Activated naive CD4-positive, alpha-beta T cell treated with anti-CD3 and anti-CD28 coated beads, Interleukin-2, amount 50 U/mL, for 72 hours (primary cell): ENCODE results near the gene NOL4L. TPM values are rescaled to one million over a fixed set of nuclear protein-coding genes. Genes with fewer than 3 reads are reported as not detected.

ENCODE experiments used
- ATAC-seq, 2 donors: fragments of 150-1000 bp; cut with Tn5 transposase; 2 replicates each; pipeline ENCODE4 v1.10.0; 2021; ENCODE audit warnings: mild to moderate bottlenecking in 2 of 2, moderate library complexity in 2 of 2
- DNase-seq, 2 donors: peaks; one replicate each; pipeline ENCODE4 v3.0.0; 2021 to 2022; ENCODE audit warnings: low spot score in 2 of 2
- H3K27ac Mint-ChIP-seq, 2 donors: one replicate each; pipeline ENCODE4 v1.8.0; 2022; ENCODE audit warnings: mild to moderate bottlenecking in 2 of 2, mixed read lengths in 2 of 2
- H3K36me3 Mint-ChIP-seq, 2 donors: one replicate each; pipeline ENCODE4 v1.8.0; 2022; ENCODE audit warnings: mixed read lengths in 2 of 2
- H3K9me3 Mint-ChIP-seq, 2 donors: one replicate each; pipeline ENCODE4 v1.8.0; 2022; ENCODE audit warnings: mixed read lengths in 2 of 2
- total RNA-seq, 2 donors: library from RNA; stranded (reverse); gene quantifications; one replicate each; pipeline ENCODE4 v1.2.3, GENCODE V29; 2022

NOL4L gene
- 10 to 100 TPM; 21.2 to 30.7 TPM for total RNA-seq

- Mint-ChIP-seq H3K27ac (peak within 1 kb of the TSS; percentile 40 to 58), H3K9me3 (no peaks in the 10 kb centered on the region), H3K36me3 (no peaks in the 10 kb centered on the region)
- peak; percentile 42 to 66 for DNase-seq
- peak; percentile 43 to 48 for ATAC-seq
These were observed at the start of gene NOL4L for GRCh38 chr20:32585011-32585585. NOL4L (minus strand) TSS chr20:32585333; CDS start chr20:32584890, 443 bp downstream.

GRCh38 chr20:32634041-32634805 is 49.1 kb upstream of the NOL4L start:
- Mint-ChIP-seq H3K9me3 (no peaks in the 10 kb centered on the region), H3K27ac (no peak overlapping the region), H3K36me3 (no peaks in the 10 kb centered on the region)
- no peak for ATAC-seq
- DNase-seq, result no peak

- DNase-seq (no peak), ATAC-seq (no peak)
- Mint-ChIP-seq H3K27ac (no peak overlapping the region), H3K9me3 (no peaks in the 10 kb centered on the region), H3K36me3 (no peaks in the 10 kb centered on the region)
These were observed 47.6 kb upstream of the NOL4L start for GRCh38 chr20:32632461-32633354.

GRCh38 chr20:32631933-32632460 is 46.9 kb upstream of the NOL4L start:
- no peak overlapping the region for H3K27ac Mint-ChIP-seq

GRCh38 chr20:32629813-32630212 is 44.7 kb upstream of the NOL4L start:
- no peak for DNase-seq
- H3K36me3 Mint-ChIP-seq, result no peaks in the 10 kb centered on the region

More at GRCh38 chr20:32631933-32632460, 46.9 kb upstream of the NOL4L start:
- no peaks in the 10 kb centered on the region for H3K9me3 Mint-ChIP-seq
- ATAC-seq, result no peak
- H3K36me3 Mint-ChIP-seq, result no peaks in the 10 kb centered on the region
- DNase-seq, result no peak

GRCh38 chr20:32628960-32629530 is 43.9 kb upstream of the NOL4L start:
- H3K27ac Mint-ChIP-seq, result peak overlapping the region in 1 of 2 donors; percentile 29
- H3K9me3 Mint-ChIP-seq, result no peaks in the 10 kb centered on the region
- no peak for DNase-seq
- no peaks in the 10 kb centered on the region for H3K36me3 Mint-ChIP-seq
- ATAC-seq, result no peak

More at GRCh38 chr20:32629813-32630212, 44.7 kb upstream of the NOL4L start:
- Mint-ChIP-seq H3K9me3 (no peaks in the 10 kb centered on the region), H3K27ac (no peak overlapping the region)
- no peak for ATAC-seq

GRCh38 chr20:32626859-32627636 is 41.9 kb upstream of the NOL4L start:
- H3K9me3 Mint-ChIP-seq, result no peaks in the 10 kb centered on the region
- ATAC-seq (peak in 1 of 2 donors; percentile 28), DNase-seq (no peak)
- H3K27ac Mint-ChIP-seq, result no peak overlapping the region
- H3K36me3 Mint-ChIP-seq, result no peaks in the 10 kb centered on the region

- H3K27ac Mint-ChIP-seq, result no peak overlapping the region
- DNase-seq, result no peak
- no peaks in the 10 kb centered on the region for H3K9me3 Mint-ChIP-seq
- no peaks in the 10 kb centered on the region for H3K36me3 Mint-ChIP-seq
- no peak for ATAC-seq
These were observed 41.3 kb upstream of the NOL4L start for GRCh38 chr20:32626407-32626806.

- Mint-ChIP-seq H3K9me3 (no peaks in the 10 kb centered on the region), H3K36me3 (no peaks in the 10 kb centered on the region), H3K27ac (no peak overlapping the region)
- no peak for ATAC-seq
- no peak for DNase-seq
These were observed 40.9 kb upstream of the NOL4L start for GRCh38 chr20:32625996-32626395.

GRCh38 chr20:32624687-32625345 is 39.7 kb upstream of the NOL4L start:
- no peak for DNase-seq
- Mint-ChIP-seq H3K36me3 (no peaks in the 10 kb centered on the region), H3K27ac (no peak overlapping the region), H3K9me3 (no peaks in the 10 kb centered on the region)
- ATAC-seq, result no peak

GRCh38 chr20:32623667-32624157 is 38.6 kb upstream of the NOL4L start:
- Mint-ChIP-seq H3K9me3 (no peaks in the 10 kb centered on the region), H3K36me3 (no peaks in the 10 kb centered on the region), H3K27ac (no peak overlapping the region)
- DNase-seq (no peak), ATAC-seq (no peak)

- no peak overlapping the region for H3K27ac Mint-ChIP-seq
- H3K36me3 Mint-ChIP-seq, result no peaks in the 10 kb centered on the region
- no peak for ATAC-seq
- no peaks in the 10 kb centered on the region for H3K9me3 Mint-ChIP-seq
- no peak for DNase-seq
These were observed 37.7 kb upstream of the NOL4L start for GRCh38 chr20:32622585-32623468.

- DNase-seq, result no peak
- no peaks in the 10 kb centered on the region for H3K9me3 Mint-ChIP-seq
- no peaks in the 10 kb centered on the region for H3K36me3 Mint-ChIP-seq
- H3K27ac Mint-ChIP-seq, result peak overlapping the region; percentile 11 to 15
- ATAC-seq, result no peak
These were observed 36.9 kb upstream of the NOL4L start for GRCh38 chr20:32621891-32622584.
